H1 (cell line): Measurements from ENCODE around the gene SLC2A4RG. TPM values are rescaled to one million over a fixed set of nuclear protein-coding genes. Genes with fewer than 3 reads are reported as not detected.

ENCODE experiments used
- CEBPB ChIP-seq: IDR thresholded peaks from 2 replicates; pipeline ENCODE4 v1.6.1; 2012; ENCODE audit warnings: low read depth, low read length
- CREB1 ChIP-seq: IDR thresholded peaks from 2 replicates; pipeline ENCODE4 v1.6.1; 2012; ENCODE audit warnings: inconsistent platforms
- FOSL1 ChIP-seq: IDR thresholded peaks from 2 replicates; pipeline ENCODE4 v1.6.1; 2011; ENCODE audit warnings: mild to moderate bottlenecking, low read depth, low read length, moderate library complexity; ENCODE audit not compliant: insufficient read depth
- SIRT6 ChIP-seq: IDR thresholded peaks from one replicate; pipeline ENCODE4 v1.7.1; 2012; ENCODE audit warnings: low read length, inconsistent platforms
- SIX5 ChIP-seq: IDR thresholded peaks from 2 replicates; pipeline ENCODE4 v1.6.1; 2011; ENCODE audit warnings: mild to moderate bottlenecking, low read depth, low read length
- SUZ12 ChIP-seq: fragments of 200-600 bp; sonication (generic); IDR thresholded peaks from 2 replicates; pipeline ENCODE4 v1.6.1; 2012; ENCODE audit warnings: mild to moderate bottlenecking, inconsistent platforms, low read length, moderate library complexity, mixed read lengths
- ZNF274 ChIP-seq: IDR thresholded peaks from 2 replicates; pipeline ENCODE4 v1.7.0; 2012; ENCODE audit warnings: low read length, borderline replicate concordance; ENCODE audit errors: extremely low read depth
- polyA plus RNA-seq, 7 experiments: library from polyadenylated mRNA; depleted of rRNA in 3 of 7; stranded (reverse) in 5 of 7; unstranded in 2 of 7; fragments of >200 nt in 5 of 7; fragments of 200-250 nt in 2 of 7; gene quantifications; 1 replicate in 5 of 7; 2 replicates in 1 of 7; 4 replicates in 1 of 7; pipeline versions ENCODE4 v1.2.1 to v1.2.3, GENCODE V29; 2011 to 2013; ENCODE audit warnings: missing spikeins in 2 of 7, mixed read lengths in 2 of 7
- total RNA-seq: library from RNA; stranded (reverse); fragmentation: NEBNext Ultra II Directional; extraction: Animal tissue kit (Norgen Biotek cat#: 25700); gene quantifications from 2 replicates; pipeline ENCODE4 v1.2.1, GENCODE V29; 2021
- TF ChIP-seq, protein P1 (sequence below): fragments of 300-600 bp; sonication (generic); IDR thresholded peaks from 2 replicates; pipeline ENCODE4 v1.7.1; 2012; ENCODE audit warnings: low read length, moderate library complexity, mild to moderate bottlenecking, inconsistent platforms; ENCODE audit not compliant: insufficient replicate concordance
- TF ChIP-seq, protein P2 (sequence below): IDR thresholded peaks from 2 replicates; pipeline ENCODE4 v1.6.1; 2012; ENCODE audit warnings: low read length, inconsistent platforms

The SLC2A4RG gene
- total and polyA plus RNA-seq, 2 of the 8 experiments (the other 6 are each of a cell fraction or from before 2014, with no cell fraction given) = 15.9 to 29.1 TPM

DNA sequence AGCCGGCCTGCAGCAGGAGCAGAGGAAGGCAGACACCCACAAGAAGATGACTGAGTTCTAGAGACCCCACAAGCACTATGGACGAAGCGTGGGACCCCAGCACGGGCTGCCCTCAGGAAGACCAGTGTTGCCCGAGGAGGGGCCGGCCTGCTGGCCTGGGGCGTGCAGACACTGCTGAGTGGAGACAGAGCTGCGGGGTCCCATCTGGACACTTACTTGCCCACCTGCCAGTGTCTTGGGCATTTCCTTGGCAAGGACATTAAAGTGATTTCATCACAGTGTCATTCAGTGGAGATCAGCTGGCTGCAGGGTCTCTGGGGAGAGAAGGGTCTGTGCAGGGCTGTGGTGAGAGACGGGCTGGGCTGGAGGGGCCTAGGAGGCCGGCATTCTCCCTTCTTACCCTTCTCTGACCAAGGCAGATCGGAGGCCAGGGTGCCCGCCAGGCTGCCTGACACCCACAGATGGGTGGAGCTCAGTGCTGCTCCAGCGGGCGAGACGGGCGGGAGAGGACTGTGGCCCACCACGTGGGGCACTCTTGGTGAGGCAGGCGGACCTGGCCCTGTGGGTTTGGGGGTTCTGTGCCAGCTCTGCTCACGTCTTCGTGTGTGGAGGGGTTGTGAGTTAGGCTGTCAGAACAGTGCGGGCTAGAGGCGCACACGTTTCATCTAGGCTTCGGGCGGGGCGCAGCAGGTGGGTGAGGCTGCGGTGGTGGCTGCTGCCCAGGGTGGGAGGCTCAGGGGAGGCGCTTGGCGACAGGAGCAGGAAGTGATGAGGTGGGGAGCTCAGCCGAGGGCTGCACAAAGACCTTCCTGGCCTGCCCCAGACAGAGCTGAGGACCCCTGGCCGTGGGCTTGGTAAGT, 3.5 kb upstream of the SLC2A4RG start, which contains the start of gene LIME1 (continued):
- TF ChIP-seq, protein P1, sequence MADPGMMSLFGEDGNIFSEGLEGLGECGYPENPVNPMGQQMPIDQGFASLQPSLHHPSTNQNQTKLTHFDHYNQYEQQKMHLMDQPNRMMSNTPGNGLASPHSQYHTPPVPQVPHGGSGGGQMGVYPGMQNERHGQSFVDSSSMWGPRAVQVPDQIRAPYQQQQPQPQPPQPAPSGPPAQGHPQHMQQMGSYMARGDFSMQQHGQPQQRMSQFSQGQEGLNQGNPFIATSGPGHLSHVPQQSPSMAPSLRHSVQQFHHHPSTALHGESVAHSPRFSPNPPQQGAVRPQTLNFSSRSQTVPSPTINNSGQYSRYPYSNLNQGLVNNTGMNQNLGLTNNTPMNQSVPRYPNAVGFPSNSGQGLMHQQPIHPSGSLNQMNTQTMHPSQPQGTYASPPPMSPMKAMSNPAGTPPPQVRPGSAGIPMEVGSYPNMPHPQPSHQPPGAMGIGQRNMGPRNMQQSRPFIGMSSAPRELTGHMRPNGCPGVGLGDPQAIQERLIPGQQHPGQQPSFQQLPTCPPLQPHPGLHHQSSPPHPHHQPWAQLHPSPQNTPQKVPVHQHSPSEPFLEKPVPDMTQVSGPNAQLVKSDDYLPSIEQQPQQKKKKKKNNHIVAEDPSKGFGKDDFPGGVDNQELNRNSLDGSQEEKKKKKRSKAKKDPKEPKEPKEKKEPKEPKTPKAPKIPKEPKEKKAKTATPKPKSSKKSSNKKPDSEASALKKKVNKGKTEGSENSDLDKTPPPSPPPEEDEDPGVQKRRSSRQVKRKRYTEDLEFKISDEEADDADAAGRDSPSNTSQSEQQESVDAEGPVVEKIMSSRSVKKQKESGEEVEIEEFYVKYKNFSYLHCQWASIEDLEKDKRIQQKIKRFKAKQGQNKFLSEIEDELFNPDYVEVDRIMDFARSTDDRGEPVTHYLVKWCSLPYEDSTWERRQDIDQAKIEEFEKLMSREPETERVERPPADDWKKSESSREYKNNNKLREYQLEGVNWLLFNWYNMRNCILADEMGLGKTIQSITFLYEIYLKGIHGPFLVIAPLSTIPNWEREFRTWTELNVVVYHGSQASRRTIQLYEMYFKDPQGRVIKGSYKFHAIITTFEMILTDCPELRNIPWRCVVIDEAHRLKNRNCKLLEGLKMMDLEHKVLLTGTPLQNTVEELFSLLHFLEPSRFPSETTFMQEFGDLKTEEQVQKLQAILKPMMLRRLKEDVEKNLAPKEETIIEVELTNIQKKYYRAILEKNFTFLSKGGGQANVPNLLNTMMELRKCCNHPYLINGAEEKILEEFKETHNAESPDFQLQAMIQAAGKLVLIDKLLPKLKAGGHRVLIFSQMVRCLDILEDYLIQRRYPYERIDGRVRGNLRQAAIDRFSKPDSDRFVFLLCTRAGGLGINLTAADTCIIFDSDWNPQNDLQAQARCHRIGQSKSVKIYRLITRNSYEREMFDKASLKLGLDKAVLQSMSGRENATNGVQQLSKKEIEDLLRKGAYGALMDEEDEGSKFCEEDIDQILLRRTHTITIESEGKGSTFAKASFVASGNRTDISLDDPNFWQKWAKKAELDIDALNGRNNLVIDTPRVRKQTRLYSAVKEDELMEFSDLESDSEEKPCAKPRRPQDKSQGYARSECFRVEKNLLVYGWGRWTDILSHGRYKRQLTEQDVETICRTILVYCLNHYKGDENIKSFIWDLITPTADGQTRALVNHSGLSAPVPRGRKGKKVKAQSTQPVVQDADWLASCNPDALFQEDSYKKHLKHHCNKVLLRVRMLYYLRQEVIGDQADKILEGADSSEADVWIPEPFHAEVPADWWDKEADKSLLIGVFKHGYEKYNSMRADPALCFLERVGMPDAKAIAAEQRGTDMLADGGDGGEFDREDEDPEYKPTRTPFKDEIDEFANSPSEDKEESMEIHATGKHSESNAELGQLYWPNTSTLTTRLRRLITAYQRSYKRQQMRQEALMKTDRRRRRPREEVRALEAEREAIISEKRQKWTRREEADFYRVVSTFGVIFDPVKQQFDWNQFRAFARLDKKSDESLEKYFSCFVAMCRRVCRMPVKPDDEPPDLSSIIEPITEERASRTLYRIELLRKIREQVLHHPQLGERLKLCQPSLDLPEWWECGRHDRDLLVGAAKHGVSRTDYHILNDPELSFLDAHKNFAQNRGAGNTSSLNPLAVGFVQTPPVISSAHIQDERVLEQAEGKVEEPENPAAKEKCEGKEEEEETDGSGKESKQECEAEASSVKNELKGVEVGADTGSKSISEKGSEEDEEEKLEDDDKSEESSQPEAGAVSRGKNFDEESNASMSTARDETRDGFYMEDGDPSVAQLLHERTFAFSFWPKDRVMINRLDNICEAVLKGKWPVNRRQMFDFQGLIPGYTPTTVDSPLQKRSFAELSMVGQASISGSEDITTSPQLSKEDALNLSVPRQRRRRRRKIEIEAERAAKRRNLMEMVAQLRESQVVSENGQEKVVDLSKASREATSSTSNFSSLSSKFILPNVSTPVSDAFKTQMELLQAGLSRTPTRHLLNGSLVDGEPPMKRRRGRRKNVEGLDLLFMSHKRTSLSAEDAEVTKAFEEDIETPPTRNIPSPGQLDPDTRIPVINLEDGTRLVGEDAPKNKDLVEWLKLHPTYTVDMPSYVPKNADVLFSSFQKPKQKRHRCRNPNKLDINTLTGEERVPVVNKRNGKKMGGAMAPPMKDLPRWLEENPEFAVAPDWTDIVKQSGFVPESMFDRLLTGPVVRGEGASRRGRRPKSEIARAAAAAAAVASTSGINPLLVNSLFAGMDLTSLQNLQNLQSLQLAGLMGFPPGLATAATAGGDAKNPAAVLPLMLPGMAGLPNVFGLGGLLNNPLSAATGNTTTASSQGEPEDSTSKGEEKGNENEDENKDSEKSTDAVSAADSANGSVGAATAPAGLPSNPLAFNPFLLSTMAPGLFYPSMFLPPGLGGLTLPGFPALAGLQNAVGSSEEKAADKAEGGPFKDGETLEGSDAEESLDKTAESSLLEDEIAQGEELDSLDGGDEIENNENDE = no peak
- TF ChIP-seq SIX5 (no peak), FOSL1 (no peak), SUZ12 (no peak), ZNF274 (no peak), CEBPB (no peak), SIRT6 (no peak), CREB1 (no peak)
- TF ChIP-seq, protein P2, sequence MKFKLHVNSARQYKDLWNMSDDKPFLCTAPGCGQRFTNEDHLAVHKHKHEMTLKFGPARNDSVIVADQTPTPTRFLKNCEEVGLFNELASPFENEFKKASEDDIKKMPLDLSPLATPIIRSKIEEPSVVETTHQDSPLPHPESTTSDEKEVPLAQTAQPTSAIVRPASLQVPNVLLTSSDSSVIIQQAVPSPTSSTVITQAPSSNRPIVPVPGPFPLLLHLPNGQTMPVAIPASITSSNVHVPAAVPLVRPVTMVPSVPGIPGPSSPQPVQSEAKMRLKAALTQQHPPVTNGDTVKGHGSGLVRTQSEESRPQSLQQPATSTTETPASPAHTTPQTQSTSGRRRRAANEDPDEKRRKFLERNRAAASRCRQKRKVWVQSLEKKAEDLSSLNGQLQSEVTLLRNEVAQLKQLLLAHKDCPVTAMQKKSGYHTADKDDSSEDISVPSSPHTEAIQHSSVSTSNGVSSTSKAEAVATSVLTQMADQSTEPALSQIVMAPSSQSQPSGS = no peak
